Kidney epithelial cell (primary cell): ENCODE data around the gene GID4. TPM values are rescaled to one million over a fixed set of nuclear protein-coding genes. Genes with fewer than 3 reads are reported as not detected.

Experiments
- DNase-seq: peaks from one replicate; pipeline ENCODE4 v3.0.0-alpha.2; 2010; ENCODE audit warnings: low read depth
- H3K27me3 ChIP-seq: 2 replicates; pipeline ENCODE4 v1.6.0; 2011; ENCODE audit warnings: low read length; ENCODE audit not compliant: control insufficient read depth, insufficient read depth
- H3K36me3 ChIP-seq: 2 replicates; pipeline ENCODE4 v1.5.1; 2011; ENCODE audit warnings: low read length; ENCODE audit not compliant: control insufficient read depth, insufficient read depth
- H3K4me3 ChIP-seq: 2 replicates; pipeline ENCODE4 v1.5.1; 2011; ENCODE audit warnings: low read depth, mild to moderate bottlenecking, control low read depth, low read length
- total RNA-seq: library from RNA; depleted of rRNA; stranded (reverse); fragments of >200 nt; gene quantifications from 2 replicates; pipeline ENCODE4 v1.2.3, GENCODE V29; 2015
- TF ChIP-seq, protein P1 (sequence below): IDR thresholded peaks from 2 replicates; pipeline ENCODE4 v1.5.1; 2011; ENCODE audit warnings: mild to moderate bottlenecking, moderate library complexity, low read length, control low read depth, inconsistent platforms; ENCODE audit not compliant: insufficient read depth, poor library complexity, severe bottlenecking

The GID4 gene
- total RNA-seq, 1 donor from 2014 or later, result 8.6 TPM

DNA sequence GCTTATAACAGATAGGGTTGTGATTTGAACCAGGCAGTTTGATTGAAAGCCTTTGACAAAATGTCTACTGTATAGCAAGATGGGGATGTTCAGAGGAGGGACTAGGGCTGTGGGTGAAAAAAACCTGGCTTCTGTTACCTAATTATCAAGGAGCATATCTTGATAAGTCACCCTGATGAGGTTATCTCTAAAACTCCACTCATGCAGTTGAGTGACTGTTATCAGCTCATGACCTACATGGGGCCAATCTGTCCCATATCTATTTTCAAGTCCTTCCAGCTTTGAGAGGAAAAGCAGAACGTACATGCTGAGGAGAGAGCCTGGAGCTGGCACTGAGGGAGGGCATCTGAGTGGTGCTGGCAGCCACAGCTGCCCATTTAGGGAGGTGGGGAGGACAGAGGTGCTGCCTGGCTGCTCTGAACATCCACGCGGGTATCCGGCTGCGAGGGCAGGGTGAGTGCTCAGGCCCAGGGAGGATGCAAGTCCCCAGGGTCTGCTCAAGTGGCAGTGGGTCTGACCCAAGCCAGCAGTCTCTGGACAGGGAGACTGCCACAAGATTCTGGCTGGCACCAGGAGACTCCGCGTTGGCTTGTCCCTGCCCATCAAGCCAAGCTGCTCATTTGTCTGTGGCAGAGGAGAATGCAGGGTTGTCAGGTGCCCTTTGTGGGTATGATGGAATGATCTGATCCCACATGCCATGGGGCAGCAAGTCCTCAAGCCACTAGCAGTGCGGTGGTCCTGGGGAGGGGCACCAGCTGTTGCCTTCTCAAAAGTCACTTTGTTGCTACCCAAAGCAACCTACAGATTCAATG is 29.4 kb upstream of the GID4 start:
- TF ChIP-seq, protein P1, sequence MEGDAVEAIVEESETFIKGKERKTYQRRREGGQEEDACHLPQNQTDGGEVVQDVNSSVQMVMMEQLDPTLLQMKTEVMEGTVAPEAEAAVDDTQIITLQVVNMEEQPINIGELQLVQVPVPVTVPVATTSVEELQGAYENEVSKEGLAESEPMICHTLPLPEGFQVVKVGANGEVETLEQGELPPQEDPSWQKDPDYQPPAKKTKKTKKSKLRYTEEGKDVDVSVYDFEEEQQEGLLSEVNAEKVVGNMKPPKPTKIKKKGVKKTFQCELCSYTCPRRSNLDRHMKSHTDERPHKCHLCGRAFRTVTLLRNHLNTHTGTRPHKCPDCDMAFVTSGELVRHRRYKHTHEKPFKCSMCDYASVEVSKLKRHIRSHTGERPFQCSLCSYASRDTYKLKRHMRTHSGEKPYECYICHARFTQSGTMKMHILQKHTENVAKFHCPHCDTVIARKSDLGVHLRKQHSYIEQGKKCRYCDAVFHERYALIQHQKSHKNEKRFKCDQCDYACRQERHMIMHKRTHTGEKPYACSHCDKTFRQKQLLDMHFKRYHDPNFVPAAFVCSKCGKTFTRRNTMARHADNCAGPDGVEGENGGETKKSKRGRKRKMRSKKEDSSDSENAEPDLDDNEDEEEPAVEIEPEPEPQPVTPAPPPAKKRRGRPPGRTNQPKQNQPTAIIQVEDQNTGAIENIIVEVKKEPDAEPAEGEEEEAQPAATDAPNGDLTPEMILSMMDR, result no peak
- H3K27me3 ChIP-seq, result no peaks in the 10 kb centered on the region
- H3K4me3 ChIP-seq, result no peak overlapping the region
- peaks cover 1% of the 10 kb centered on the region for H3K36me3 ChIP-seq
- DNase-seq, result no peak

DNA sequence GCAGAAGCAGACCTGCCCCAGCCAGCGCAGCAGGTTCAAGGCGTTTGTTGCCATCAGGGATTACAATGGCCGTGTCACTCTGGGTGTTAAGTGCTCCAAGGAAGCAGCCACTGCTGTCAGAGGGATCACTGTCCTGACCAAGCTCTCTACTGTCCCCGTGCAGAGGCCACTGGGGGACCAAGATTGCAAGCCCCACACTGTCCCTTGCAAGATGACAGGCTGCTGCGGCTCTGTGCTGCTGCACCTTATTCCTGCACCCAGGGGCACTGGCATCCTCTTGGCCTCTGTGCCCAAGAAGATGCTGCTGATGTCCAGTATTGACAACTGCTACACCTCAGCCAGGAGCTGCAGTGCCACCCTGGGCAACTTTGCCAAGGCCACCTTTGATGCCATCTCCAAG is 27.9 kb upstream of the GID4 start:
- DNase-seq, result no peak
- Histone ChIP-seq H3K36me3 (peaks cover 1% of the 10 kb centered on the region), H3K27me3 (no peaks in the 10 kb centered on the region), H3K4me3 (no peak overlapping the region)
- TF ChIP-seq, protein P1, result no peak

DNA sequence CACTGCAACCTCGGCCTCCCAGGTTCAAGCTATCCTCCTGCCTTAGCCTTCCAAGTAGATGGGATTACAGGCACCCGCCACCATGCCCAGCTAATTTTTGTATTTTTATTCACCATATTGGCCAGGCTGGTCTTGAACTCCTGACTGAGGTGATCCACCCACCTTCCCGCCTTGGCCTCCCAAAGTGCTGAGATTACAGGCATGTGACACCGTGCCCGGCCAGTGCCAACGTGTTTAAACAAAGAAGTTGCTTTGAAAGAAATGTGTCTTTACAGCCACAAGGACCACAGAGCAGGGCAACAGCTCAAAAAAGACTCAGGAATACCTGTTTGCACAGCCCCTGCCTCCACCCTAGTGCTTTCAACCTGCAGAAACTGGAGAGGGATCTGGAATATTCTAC is 25.2 kb upstream of the GID4 start:
- H3K4me3 ChIP-seq, result no peak overlapping the region
- H3K36me3 ChIP-seq, result peaks cover 1% of the 10 kb centered on the region
- DNase-seq, result no peak
- TF ChIP-seq, protein P1, result no peak
- H3K27me3 ChIP-seq, result no peaks in the 10 kb centered on the region

DNA sequence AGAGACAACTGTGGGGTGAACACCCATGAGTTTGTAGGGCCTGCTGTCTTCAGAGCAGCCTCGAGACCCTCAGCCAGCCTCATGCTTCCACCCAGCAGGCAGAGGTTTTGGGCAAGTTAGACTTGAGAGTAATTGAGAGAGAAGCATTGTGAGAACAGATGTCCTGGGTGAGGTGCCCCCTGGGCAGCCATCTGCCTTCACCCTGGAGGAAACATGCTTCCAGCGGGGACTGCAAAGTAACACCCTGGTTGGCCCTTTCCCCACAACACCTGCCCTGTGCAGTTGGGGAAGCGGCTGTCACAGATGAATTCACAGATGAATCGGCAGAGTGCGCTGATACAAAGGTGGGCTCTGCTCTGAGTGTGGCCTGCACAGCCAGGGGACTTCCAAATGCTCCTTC is 23.6 kb upstream of the GID4 start:
- TF ChIP-seq, protein P1, result no peak
- DNase-seq, result no peak
- peaks cover 1% of the 10 kb centered on the region for H3K36me3 ChIP-seq
- H3K27me3 ChIP-seq, result no peaks in the 10 kb centered on the region
- H3K4me3 ChIP-seq, result no peak overlapping the region

DNA sequence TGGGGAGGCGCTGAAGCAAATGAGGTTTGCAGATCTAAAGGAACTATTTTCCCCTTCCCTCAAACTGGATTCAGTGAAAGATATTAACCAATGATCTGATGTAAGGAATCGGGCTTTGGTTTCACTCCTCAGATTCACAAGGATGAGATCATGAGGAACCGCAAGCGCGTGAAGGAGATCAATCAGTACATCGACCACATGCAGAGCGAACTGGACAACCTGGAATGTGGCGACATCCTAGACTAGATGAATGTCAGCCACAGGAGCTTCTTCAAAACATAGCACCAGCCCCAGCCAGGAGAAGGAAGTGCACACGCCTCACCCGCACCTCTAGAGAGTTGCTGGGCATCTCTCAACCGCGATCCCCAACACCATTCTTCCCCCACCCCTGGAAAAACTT is 22.8 kb upstream of the GID4 start:
- Histone ChIP-seq H3K4me3 (no peak overlapping the region), H3K36me3 (no peaks in the 10 kb centered on the region), H3K27me3 (no peaks in the 10 kb centered on the region)
- TF ChIP-seq, protein P1, result no peak
- DNase-seq, result no peak

DNA sequence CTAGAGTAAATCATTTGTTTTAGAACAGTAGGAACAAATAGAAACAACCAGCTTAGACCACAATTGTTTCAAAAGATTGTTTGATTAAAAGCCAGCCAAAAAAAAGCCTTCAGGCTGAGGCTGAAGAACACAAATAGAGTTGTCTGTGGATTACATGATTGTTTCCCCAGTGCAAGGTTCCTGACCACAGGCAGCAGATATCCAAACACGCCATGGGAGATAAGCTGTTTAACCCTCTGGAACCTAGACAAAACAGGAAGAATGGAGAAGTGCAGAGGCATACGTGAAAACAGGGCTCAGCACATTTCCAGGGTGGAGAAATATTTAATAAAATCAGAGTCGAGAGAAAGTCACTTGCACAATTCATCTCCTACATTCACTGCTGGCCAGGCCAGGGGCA is 21.2 kb upstream of the GID4 start:
- TF ChIP-seq, protein P1, result no peak
- Histone ChIP-seq H3K27me3 (no peaks in the 10 kb centered on the region), H3K4me3 (no peak overlapping the region), H3K36me3 (no peaks in the 10 kb centered on the region)
- DNase-seq, result no peak
